ENCODE data around the gene NRXN3.

DNA sequence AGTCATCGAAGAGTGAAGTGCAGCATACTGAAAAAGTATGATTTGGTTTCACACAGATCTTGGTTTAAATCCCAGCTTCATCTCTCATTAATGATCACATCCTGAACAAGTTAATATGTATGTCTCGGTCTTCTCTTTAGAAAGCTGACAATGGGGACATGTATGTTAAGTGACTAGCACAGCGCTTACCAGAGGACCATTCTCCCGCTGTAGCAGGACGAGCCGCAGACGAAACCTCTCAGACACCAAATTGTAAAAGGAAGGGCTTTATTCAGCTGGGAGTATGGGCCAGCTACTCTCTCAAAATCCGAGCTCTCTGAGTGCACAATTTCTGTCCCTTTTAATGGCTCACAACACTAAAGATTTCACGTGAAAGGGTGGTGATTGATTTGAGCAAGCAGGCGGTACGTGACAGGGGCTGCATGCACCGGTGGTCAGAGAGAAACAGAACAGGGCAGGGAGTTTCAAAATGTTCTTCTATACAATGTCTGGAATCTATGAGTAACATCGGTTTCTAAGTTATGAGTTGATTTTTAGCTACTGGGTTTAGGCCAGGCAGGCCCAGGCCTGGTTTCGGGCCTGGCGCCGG is 1358.7 kb downstream of the NRXN3 start:
- TF ChIP-seq EZH2phosphoT487 (conservative IDR thresholded peaks at IDR 0.05; ENCODE audit: low read length) = no peak
- TF ChIP-seq, protein P1, sequence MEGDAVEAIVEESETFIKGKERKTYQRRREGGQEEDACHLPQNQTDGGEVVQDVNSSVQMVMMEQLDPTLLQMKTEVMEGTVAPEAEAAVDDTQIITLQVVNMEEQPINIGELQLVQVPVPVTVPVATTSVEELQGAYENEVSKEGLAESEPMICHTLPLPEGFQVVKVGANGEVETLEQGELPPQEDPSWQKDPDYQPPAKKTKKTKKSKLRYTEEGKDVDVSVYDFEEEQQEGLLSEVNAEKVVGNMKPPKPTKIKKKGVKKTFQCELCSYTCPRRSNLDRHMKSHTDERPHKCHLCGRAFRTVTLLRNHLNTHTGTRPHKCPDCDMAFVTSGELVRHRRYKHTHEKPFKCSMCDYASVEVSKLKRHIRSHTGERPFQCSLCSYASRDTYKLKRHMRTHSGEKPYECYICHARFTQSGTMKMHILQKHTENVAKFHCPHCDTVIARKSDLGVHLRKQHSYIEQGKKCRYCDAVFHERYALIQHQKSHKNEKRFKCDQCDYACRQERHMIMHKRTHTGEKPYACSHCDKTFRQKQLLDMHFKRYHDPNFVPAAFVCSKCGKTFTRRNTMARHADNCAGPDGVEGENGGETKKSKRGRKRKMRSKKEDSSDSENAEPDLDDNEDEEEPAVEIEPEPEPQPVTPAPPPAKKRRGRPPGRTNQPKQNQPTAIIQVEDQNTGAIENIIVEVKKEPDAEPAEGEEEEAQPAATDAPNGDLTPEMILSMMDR (IDR thresholded peaks at IDR 0.05; ENCODE audit: insufficient read depth, low read length, poor library complexity, severe bottlenecking) = no peak
